ENCODE results near the gene ZC3H12C. TPM values are rescaled to one million over a fixed set of nuclear protein-coding genes. Genes with fewer than 3 reads are reported as not detected.
"Not testable (repeated sequence)": the region's sequence is repeated elsewhere in the genome, so short reads cannot be mapped to it uniquely, and the experiment has no call there.

The ZC3H12C gene
- total and polyA plus RNA-seq, 4 donors, result 1.1 to 17.9 (median 9.6) TPM

- intact Hi-C loops (cut with DNase I), result no loop called here
- no peak for DNase-seq
Measured at GRCh38 chr11:110059706-110060463, 33.3 kb upstream of the ZC3H12C start.

GRCh38 chr11:110061296-110061695 lies 31.9 kb upstream of the ZC3H12C start:
- Histone ChIP-seq H3K27me3 (ENCODE audit: control insufficient read depth in 1 of 2, insufficient read depth in 2 of 2, low read length in 1 of 2) (no peaks in the 10 kb centered on the region), H3K4me1 (ENCODE audit: control insufficient read depth in 1 of 2, insufficient read depth in 2 of 2, low read length in 2 of 2) (no peaks in the 10 kb centered on the region), H3K27ac (ENCODE audit: low read depth in 1 of 2, low read length in 2 of 2) (no peak overlapping the region), H3K4me3 (ENCODE audit: low read length in 2 of 2) (no peak overlapping the region), H3K36me3 (ENCODE audit: control insufficient read depth in 1 of 2, insufficient read depth in 2 of 2, low read length in 1 of 2) (no peaks in the 10 kb centered on the region), H3K9me3 (ENCODE audit: control insufficient read depth, low read length) (peaks cover 1% of the 10 kb centered on the region)
- WGBS, 2 donors, result 46 to 49% methylated on average over 1 of the region's 1 CpG
- ATAC-seq (ENCODE audit: low FRiP score), result no peak
- no peak for DNase-seq
- intact Hi-C loops (cut with DNase I), result no loop called here

More at GRCh38 chr11:110059706-110060463, 33.3 kb upstream of the ZC3H12C start:
- H3K9me3 ChIP-seq (ENCODE audit: control insufficient read depth, low read length), result peaks cover 1% of the 10 kb centered on the region
- no peaks in the 10 kb centered on the region for H3K36me3 ChIP-seq (ENCODE audit: control insufficient read depth in 1 of 2, insufficient read depth in 2 of 2, low read length in 1 of 2)
- no peaks in the 10 kb centered on the region for H3K4me1 ChIP-seq (ENCODE audit: control insufficient read depth in 1 of 2, insufficient read depth in 2 of 2, low read length in 2 of 2)
- no peak for ATAC-seq (ENCODE audit: low FRiP score)
- no peaks in the 10 kb centered on the region for H3K27me3 ChIP-seq (ENCODE audit: control insufficient read depth in 1 of 2, insufficient read depth in 2 of 2, low read length in 1 of 2)
- no peak overlapping the region for H3K27ac ChIP-seq (ENCODE audit: low read depth in 1 of 2, low read length in 2 of 2)
- no peak overlapping the region for H3K4me3 ChIP-seq (ENCODE audit: low read length in 2 of 2)
- 69 to 76% methylated on average over 2 of the region's 2 CpGs for WGBS, 2 donors

- no peak for ATAC-seq (ENCODE audit: low FRiP score)
- WGBS, 2 donors, result 84 to 90% methylated on average over 3 of the region's 3 CpGs
- Histone ChIP-seq H3K9me3 (ENCODE audit: control insufficient read depth, low read length) (peaks cover 1% of the 10 kb centered on the region), H3K4me3 (ENCODE audit: low read length in 2 of 2) (no peak overlapping the region), H3K27ac (ENCODE audit: low read depth in 1 of 2, low read length in 2 of 2) (no peak overlapping the region), H3K36me3 (ENCODE audit: control insufficient read depth in 1 of 2, insufficient read depth in 2 of 2, low read length in 1 of 2) (no peaks in the 10 kb centered on the region), H3K4me1 (ENCODE audit: control insufficient read depth in 1 of 2, insufficient read depth in 2 of 2, low read length in 2 of 2) (no peaks in the 10 kb centered on the region), H3K27me3 (ENCODE audit: control insufficient read depth in 1 of 2, insufficient read depth in 2 of 2, low read length in 1 of 2) (no peaks in the 10 kb centered on the region)
- DNase-seq, result no peak
- intact Hi-C loops (cut with DNase I), result no loop called here
Measured at GRCh38 chr11:110062247-110062646, 30.9 kb upstream of the ZC3H12C start.

GRCh38 chr11:110065189-110065588 lies 28.0 kb upstream of the ZC3H12C start:
- WGBS, 2 donors, result 59 to 60% methylated on average over 2 of the region's 2 CpGs
- no peaks in the 10 kb centered on the region for H3K27me3 ChIP-seq (ENCODE audit: control insufficient read depth in 1 of 2, insufficient read depth in 2 of 2, low read length in 1 of 2)
- H3K27ac ChIP-seq (ENCODE audit: low read depth in 1 of 2, low read length in 2 of 2), result no peak overlapping the region
- intact Hi-C loops (cut with DNase I), result no loop called here
- H3K4me1 ChIP-seq (ENCODE audit: control insufficient read depth in 1 of 2, insufficient read depth in 2 of 2, low read length in 2 of 2), result no peaks in the 10 kb centered on the region
- no peak for DNase-seq
- peaks cover 1% of the 10 kb centered on the region for H3K9me3 ChIP-seq (ENCODE audit: control insufficient read depth, low read length)
- H3K36me3 ChIP-seq (ENCODE audit: control insufficient read depth in 1 of 2, insufficient read depth in 2 of 2, low read length in 1 of 2), result no peaks in the 10 kb centered on the region
- H3K4me3 ChIP-seq (ENCODE audit: low read length in 2 of 2), result no peak overlapping the region
- no peak for ATAC-seq (ENCODE audit: low FRiP score)

- intact Hi-C loops (cut with DNase I), result not testable (repeated sequence)
- WGBS, 2 donors, result 95 to 98% methylated on average over 4 of the region's 4 CpGs
Measured at GRCh38 chr11:110068001-110068400, 25.2 kb upstream of the ZC3H12C start.

GRCh38 chr11:110069158-110069737 lies 23.9 kb upstream of the ZC3H12C start:
- H3K27me3 ChIP-seq (ENCODE audit: control insufficient read depth in 1 of 2, insufficient read depth in 2 of 2, low read length in 1 of 2), result peaks cover 0 to 2% of the 10 kb centered on the region in 2 donors
- H3K27ac ChIP-seq (ENCODE audit: low read depth in 1 of 2, low read length in 2 of 2), result no peak overlapping the region
- peaks cover 1% of the 10 kb centered on the region for H3K9me3 ChIP-seq (ENCODE audit: control insufficient read depth, low read length)
- intact Hi-C loops (cut with DNase I), result no loop called here
- no peaks in the 10 kb centered on the region for H3K4me1 ChIP-seq (ENCODE audit: control insufficient read depth in 1 of 2, insufficient read depth in 2 of 2, low read length in 2 of 2)
- DNase-seq (peak in 1 of 2 donors; percentile 81), ATAC-seq (ENCODE audit: low FRiP score) (peak; percentile 48)
- WGBS, 2 donors, result 15 to 19% methylated on average over 7 of the region's 7 CpGs
- H3K36me3 ChIP-seq (ENCODE audit: control insufficient read depth in 1 of 2, insufficient read depth in 2 of 2, low read length in 1 of 2), result no peaks in the 10 kb centered on the region
- no peak overlapping the region for H3K4me3 ChIP-seq (ENCODE audit: low read length in 2 of 2)

More at GRCh38 chr11:110068001-110068400, 25.2 kb upstream of the ZC3H12C start:
- ATAC-seq (ENCODE audit: low FRiP score); H3K4me1 ChIP-seq (ENCODE audit: control insufficient read depth in 1 of 2, insufficient read depth in 2 of 2, low read length in 2 of 2); H3K27ac ChIP-seq (ENCODE audit: low read depth in 1 of 2, low read length in 2 of 2); H3K4me3 ChIP-seq (ENCODE audit: low read length in 2 of 2); DNase-seq; H3K9me3 ChIP-seq (ENCODE audit: control insufficient read depth, low read length); H3K36me3 ChIP-seq (ENCODE audit: control insufficient read depth in 1 of 2, insufficient read depth in 2 of 2, low read length in 1 of 2); H3K27me3 ChIP-seq (ENCODE audit: control insufficient read depth in 1 of 2, insufficient read depth in 2 of 2, low read length in 1 of 2): not testable (repeated sequence)

- no peak for ATAC-seq (ENCODE audit: low FRiP score)
- no peak overlapping the region for H3K27ac ChIP-seq (ENCODE audit: low read depth in 1 of 2, low read length in 2 of 2)
- WGBS, 2 donors, result 84 to 90% methylated on average over 3 of the region's 3 CpGs
Measured at GRCh38 chr11:110070176-110070575, 23.0 kb upstream of the ZC3H12C start.

GRCh38 chr11:110071197-110071596 lies 22.0 kb upstream of the ZC3H12C start:
- no peaks in the 10 kb centered on the region for H3K36me3 ChIP-seq (ENCODE audit: control insufficient read depth in 1 of 2, insufficient read depth in 2 of 2, low read length in 1 of 2)
- no peak overlapping the region for H3K4me3 ChIP-seq (ENCODE audit: low read length in 2 of 2)
- 95 to 98% methylated on average over 2 of the region's 2 CpGs for whole genome bisulfite sequencing, 2 donors
- DNase-seq (no peak), ATAC-seq (ENCODE audit: low FRiP score) (no peak)
- H3K27me3 ChIP-seq (ENCODE audit: control insufficient read depth in 1 of 2, insufficient read depth in 2 of 2, low read length in 1 of 2), result peaks cover 0 to 2% of the 10 kb centered on the region in 2 donors
- no peak overlapping the region for H3K27ac ChIP-seq (ENCODE audit: low read depth in 1 of 2, low read length in 2 of 2)
- peaks cover 1% of the 10 kb centered on the region for H3K9me3 ChIP-seq (ENCODE audit: control insufficient read depth, low read length)
- H3K4me1 ChIP-seq (ENCODE audit: control insufficient read depth in 1 of 2, insufficient read depth in 2 of 2, low read length in 2 of 2), result no peaks in the 10 kb centered on the region
- intact Hi-C loops (cut with DNase I), result no loop called here

More at GRCh38 chr11:110070176-110070575, 23.0 kb upstream of the ZC3H12C start:
- Histone ChIP-seq H3K9me3 (ENCODE audit: control insufficient read depth, low read length) (peaks cover 1% of the 10 kb centered on the region), H3K4me3 (ENCODE audit: low read length in 2 of 2) (no peak overlapping the region), H3K36me3 (ENCODE audit: control insufficient read depth in 1 of 2, insufficient read depth in 2 of 2, low read length in 1 of 2) (no peaks in the 10 kb centered on the region), H3K27me3 (ENCODE audit: control insufficient read depth in 1 of 2, insufficient read depth in 2 of 2, low read length in 1 of 2) (peaks cover 0 to 2% of the 10 kb centered on the region in 2 donors), H3K4me1 (ENCODE audit: control insufficient read depth in 1 of 2, insufficient read depth in 2 of 2, low read length in 2 of 2) (no peaks in the 10 kb centered on the region)
- DNase-seq, result no peak
- intact Hi-C loops (cut with DNase I), result no loop called here

- no peak for DNase-seq
- Histone ChIP-seq H3K4me3 (ENCODE audit: low read length in 2 of 2) (no peak overlapping the region), H3K9me3 (ENCODE audit: control insufficient read depth, low read length) (peaks cover 1% of the 10 kb centered on the region), H3K4me1 (ENCODE audit: control insufficient read depth in 1 of 2, insufficient read depth in 2 of 2, low read length in 2 of 2) (no peaks in the 10 kb centered on the region), H3K36me3 (ENCODE audit: control insufficient read depth in 1 of 2, insufficient read depth in 2 of 2, low read length in 1 of 2) (no peaks in the 10 kb centered on the region), H3K27me3 (ENCODE audit: control insufficient read depth in 1 of 2, insufficient read depth in 2 of 2, low read length in 1 of 2) (peaks cover 0 to 2% of the 10 kb centered on the region in 2 donors), H3K27ac (ENCODE audit: low read depth in 1 of 2, low read length in 2 of 2) (no peak overlapping the region)
- no peak for ATAC-seq (ENCODE audit: low FRiP score)
- intact Hi-C loops (cut with DNase I), result no loop called here
Measured at GRCh38 chr11:110072930-110073329, 20.3 kb upstream of the ZC3H12C start.

All from aorta (tissue), 5 donors.